Rectal smooth muscle tissue (tissue), 1 donor: ENCODE data around the gene ZNF561.
"Not testable (repeated sequence)": the region's sequence is repeated elsewhere in the genome, so short reads cannot be mapped to it uniquely, and the experiment has no call there.

ENCODE experiments used
- H3K27ac ChIP-seq: one replicate; pipeline ENCODE4 v1.7.0; 2013; ENCODE audit warnings: low read depth, low read length, inconsistent platforms
- H3K27me3 ChIP-seq: one replicate; pipeline ENCODE4 v1.7.0; 2013; ENCODE audit warnings: low read length; ENCODE audit not compliant: control insufficient read depth, insufficient read depth
- H3K36me3 ChIP-seq: one replicate; pipeline ENCODE4 v1.7.0; 2013; ENCODE audit warnings: low read length; ENCODE audit not compliant: control insufficient read depth, insufficient read depth
- H3K4me1 ChIP-seq: one replicate; pipeline ENCODE4 v1.7.0; 2013; ENCODE audit warnings: low read length; ENCODE audit not compliant: control insufficient read depth, insufficient read depth
- H3K4me3 ChIP-seq: one replicate; pipeline ENCODE4 v1.7.0; 2013; ENCODE audit warnings: low read length
- H3K9ac ChIP-seq: one replicate; pipeline ENCODE4 v1.7.0; 2013; ENCODE audit warnings: low read length

ZNF561 gene

DNA sequence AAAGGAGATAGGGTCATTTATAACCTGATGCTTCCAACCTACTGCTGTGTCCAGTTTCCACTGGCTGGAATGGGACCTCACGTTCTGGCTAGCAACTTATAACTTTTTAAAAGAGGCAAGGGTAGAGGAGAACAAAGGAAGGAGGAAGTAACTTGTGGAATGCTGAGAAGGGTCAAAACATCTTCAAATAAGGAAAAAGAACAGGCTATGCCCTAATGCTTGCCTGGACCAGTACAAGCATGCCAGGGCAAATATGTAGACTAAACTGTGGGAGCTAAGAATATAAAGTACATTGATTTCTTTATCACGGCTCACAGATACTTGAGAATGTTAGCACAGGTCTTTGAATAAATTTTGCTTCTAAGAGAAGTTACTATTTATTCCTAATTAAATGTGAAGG, 1.5 kb upstream of the ZNF561 start:
- peak overlapping the region; percentile 34 for H3K27ac ChIP-seq

DNA sequence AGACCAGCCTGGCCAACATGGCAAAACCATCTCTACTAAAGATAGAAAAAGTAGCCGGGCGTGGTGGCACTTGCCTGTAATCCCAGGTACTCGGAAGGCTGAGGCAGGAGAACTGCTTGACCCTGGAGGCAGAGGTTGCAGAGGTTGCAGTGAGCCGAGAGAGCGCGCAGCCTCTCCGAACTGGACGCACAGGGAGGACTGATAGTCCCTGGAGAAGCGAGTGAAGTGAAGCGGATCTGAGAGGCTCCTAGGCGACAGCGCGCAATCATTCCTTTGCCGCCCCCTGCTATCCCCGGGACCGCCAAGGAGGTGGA, 233 bp downstream of the ZNF561 start:
- peak overlapping the region; percentile 91 for H3K27ac ChIP-seq
- H3K27me3 ChIP-seq = no peaks in the 10 kb centered on the region
- H3K4me3 ChIP-seq = peak overlapping the region; percentile 91
- peaks cover 9% of the 10 kb centered on the region for H3K4me1 ChIP-seq
- H3K9ac ChIP-seq = peak overlapping the region; percentile 92
- H3K36me3 ChIP-seq = peaks cover 21% of the 10 kb centered on the region

More for the DNA sequence above, 1.5 kb upstream of the ZNF561 start:
- Histone ChIP-seq H3K4me1 (peaks cover 9% of the 10 kb centered on the region), H3K36me3 (peaks cover 12% of the 10 kb centered on the region), H3K4me3 (peak overlapping the region; percentile 22), H3K27me3 (no peaks in the 10 kb centered on the region), H3K9ac (no peak overlapping the region)

DNA sequence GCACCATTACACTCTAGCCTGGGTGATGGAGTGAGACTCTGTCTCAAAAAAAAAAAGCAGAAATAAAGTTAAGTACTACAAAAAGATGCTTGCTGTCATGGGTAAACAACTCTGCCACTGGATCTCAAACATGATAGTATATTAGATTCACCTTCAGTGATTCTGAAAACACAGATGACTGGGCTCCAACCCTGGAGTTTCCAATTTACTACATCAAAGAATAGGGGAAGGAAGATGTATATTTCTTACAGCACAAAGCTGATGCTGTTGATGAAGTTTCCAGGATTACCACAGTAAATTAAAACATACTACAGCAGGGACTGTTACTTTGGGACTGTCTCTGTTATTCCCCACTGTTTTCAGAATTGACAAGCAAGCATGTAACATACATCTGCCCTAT, 5.2 kb downstream of the ZNF561 start:
- Histone ChIP-seq H3K27ac (no peak overlapping the region), H3K4me1 (peaks cover 6% of the 10 kb centered on the region), H3K9ac (no peak overlapping the region), H3K4me3 (no peak overlapping the region), H3K36me3 (peaks cover 57% of the 10 kb centered on the region), H3K27me3 (no peaks in the 10 kb centered on the region)

DNA sequence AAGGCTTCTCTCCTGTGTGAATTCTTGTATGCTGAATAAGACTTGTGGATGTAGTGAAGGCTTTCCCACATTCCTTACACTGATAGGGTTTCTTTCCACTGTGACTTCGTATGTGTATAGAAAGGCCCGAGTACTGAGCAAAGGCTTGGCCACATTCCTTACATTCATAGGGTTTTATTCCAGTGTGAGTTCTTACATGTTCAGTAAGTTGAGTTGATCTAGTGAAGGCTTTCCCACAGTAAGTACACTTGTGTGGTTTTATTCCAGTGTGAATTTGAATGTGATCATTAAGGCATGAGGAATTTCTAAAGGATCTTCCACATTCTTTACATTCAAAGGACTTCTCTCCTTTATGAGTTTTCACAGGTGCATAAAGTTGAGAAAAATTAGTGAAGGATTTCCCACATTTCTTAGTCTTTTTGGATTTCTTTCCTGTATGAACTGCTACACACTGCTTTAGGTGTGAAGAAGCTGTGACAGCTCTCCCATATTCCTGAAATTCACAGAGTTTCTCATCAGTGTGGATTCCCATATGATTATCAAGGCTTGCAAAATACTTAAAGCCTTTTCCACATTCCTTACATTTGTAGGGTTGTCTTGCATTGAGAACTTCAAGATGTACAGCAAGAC, 10.4 kb downstream of the ZNF561 start:
- H3K27ac ChIP-seq = no peak overlapping the region
- H3K4me1 ChIP-seq = no peaks in the 10 kb centered on the region
- H3K4me3 ChIP-seq = no peak overlapping the region
- H3K9ac ChIP-seq = no peak overlapping the region
- H3K36me3 ChIP-seq = peaks cover 47% of the 10 kb centered on the region
- H3K27me3 ChIP-seq = no peaks in the 10 kb centered on the region

DNA sequence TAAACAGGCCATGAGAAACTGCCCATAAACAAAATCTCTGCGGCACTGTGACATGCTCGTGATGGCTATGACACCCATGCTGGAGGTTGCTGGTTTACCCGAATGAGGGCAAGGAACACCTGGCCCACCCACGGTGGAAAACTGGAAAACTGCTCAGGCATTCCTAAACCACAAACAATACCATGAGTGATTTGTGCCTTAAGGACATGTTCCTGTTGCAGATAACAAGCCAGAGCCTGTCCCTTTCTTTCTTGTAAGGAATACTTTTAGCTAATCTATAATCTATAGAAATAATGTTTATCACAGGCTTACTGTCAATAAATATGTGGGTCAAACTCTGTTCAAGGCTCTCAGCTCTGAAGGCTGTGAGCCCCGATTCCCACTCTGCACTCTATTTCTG, 12.1 kb downstream of the ZNF561 start:
- Histone ChIP-seq H3K27ac (no peak overlapping the region), H3K4me1 (no peaks in the 10 kb centered on the region), H3K4me3 (no peak overlapping the region), H3K36me3 (peaks cover 37% of the 10 kb centered on the region), H3K27me3 (no peaks in the 10 kb centered on the region), H3K9ac (no peak overlapping the region)

DNA sequence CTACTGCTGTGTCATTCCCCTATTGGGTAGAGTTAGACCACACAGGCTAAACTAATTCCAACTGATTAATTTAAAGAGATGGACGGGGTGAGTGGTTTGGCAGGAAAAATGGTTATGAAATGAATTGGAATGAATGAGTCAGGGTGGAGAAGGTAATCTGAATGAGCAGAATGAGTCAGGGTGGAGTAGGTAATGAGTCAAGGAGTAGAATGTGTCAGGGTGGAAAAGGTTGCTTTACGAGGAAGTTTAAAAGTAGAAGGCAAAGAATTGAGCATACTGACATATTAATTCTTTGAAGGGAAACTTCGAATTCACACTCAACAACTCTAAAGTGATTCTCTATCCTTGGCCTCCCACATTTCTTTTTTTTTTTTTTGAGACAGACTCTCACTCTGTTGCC, 24.0 kb downstream of the ZNF561 start:
- no peaks in the 10 kb centered on the region for H3K36me3 ChIP-seq
- no peak overlapping the region for H3K9ac ChIP-seq
- H3K4me1 ChIP-seq = no peaks in the 10 kb centered on the region
- no peaks in the 10 kb centered on the region for H3K27me3 ChIP-seq
- no peak overlapping the region for H3K4me3 ChIP-seq
- no peak overlapping the region for H3K27ac ChIP-seq

DNA sequence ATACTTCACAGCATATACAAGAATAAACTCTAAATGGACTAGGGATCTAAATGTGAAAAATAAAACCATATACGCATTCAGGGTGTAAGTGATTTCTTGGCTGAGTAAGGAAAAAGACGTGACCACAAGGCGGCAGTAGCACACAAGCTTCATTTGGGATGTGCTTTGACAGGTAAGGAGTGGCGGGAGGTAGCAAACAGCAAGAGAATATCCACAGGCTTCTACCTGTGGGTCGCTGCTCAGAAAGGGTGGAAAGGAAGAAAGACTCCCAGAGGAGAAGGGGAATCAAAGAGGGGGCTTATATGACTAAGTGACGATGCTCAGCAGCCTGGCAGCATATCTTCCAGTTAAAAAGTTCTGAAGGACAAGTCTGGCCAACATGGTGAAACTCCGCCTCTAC, 34.3 kb downstream of the ZNF561 start:
- Histone ChIP-seq H3K36me3 (no peaks in the 10 kb centered on the region), H3K4me3 (no peak overlapping the region), H3K9ac (no peak overlapping the region), H3K4me1 (no peaks in the 10 kb centered on the region), H3K27ac (no peak overlapping the region), H3K27me3 (no peaks in the 10 kb centered on the region)

DNA sequence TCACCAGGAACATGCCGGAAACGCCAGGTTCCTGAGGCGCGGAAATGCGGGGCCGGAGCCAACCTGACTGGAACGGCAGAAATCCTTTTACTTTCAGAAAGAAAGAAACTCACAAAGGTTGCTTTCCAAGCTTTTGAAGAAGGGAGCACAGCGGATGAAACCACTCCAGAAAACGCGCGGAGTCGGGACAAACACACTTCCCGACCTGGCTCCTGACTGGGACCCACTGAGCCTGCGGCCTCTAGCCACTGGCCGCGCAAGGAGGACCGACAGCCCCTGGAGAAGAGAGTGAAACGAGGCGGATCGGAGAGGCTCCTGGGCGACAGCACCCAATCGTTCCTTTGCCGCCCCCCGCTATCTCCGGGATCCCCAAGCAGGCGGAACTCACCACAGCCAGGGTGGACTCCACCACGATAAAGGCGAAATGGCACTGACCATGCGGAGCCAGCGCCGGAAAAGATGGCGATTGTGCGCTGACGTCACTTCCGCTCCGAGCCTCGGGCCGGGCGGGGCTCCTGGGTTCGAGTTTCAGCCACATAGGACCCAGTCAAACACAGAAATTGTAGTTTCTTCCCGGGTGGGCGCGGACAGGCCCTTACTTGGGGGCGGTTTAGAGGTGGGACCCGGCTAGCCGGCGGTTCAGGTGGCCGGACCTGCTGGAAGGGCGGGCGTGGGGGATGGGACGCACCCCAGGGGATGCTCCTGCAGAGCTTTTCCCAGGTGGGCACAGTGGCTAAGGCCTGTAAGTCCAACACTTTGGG, 36.8 kb downstream of the ZNF561 start, which contains the start of gene ZNF121:
Gene ZNF121, minus strand, starts transcription at position 432 of the 761 bp plus-strand sequence. CDS start 16,407 bp downstream, outside the sequence.
- Histone ChIP-seq H3K27me3 (no peaks in the 10 kb centered on the region), H3K36me3 (no peaks in the 10 kb centered on the region), H3K4me3 (peak within 1 kb of the TSS; percentile 86), H3K27ac (peak within 1 kb of the TSS; percentile 80), H3K9ac (peak within 1 kb of the TSS; percentile 74), H3K4me1 (no peaks in the 10 kb centered on the region)

DNA sequence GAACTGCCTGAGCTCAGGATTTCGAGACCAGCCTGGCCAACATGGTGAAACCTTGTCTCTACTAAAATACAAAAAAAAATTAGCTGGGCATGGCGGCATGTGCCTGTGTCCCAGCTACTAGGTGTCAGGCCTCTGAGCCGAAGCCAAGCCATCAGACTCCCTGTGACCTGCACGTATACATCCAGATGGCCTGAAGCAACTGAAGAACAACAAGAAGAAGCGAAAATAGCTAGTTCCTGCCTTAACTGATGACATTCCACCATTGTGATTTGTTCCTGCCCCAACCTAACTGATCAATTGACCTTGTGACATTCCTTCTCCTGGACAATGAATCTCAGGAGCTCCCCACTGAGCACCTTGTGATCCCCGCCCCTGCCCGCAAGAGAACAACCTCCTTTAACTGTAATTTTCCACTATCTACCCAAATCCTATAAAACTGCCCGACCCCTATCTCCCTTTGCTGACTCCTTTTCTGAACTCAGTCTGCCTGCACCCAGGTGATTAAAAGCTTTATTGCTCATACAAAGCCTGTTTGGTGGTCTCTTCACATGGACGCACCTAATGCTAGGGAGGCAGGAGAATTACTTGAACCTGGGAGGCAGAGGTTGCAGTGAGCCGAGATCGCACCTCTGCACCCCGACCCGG, 38.8 kb downstream of the ZNF561 start:
- not testable (repeated sequence) for H3K27me3 ChIP-seq, H3K4me3 ChIP-seq, H3K9ac ChIP-seq, H3K36me3 ChIP-seq, H3K4me1 ChIP-seq, H3K27ac ChIP-seq

DNA sequence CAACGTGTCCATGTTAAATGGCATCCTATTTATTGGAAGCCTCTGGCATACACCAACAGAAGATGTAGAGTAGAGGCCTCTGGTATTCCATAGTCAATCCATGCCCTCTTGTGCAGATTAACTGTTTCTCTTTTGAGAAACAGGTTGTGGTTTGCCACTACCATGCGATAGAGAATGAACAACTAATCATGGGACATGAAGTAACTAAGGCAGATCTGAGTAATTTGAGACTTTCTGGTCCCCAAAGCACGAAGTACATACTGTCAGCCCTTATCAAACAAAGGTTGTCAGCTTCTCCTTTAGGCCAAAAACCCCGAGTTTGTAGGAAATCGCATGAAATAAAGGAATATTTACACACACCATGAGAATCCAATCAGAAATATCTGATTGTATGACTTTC, 40.3 kb downstream of the ZNF561 start:
- H3K27ac ChIP-seq = no peak overlapping the region

DNA sequence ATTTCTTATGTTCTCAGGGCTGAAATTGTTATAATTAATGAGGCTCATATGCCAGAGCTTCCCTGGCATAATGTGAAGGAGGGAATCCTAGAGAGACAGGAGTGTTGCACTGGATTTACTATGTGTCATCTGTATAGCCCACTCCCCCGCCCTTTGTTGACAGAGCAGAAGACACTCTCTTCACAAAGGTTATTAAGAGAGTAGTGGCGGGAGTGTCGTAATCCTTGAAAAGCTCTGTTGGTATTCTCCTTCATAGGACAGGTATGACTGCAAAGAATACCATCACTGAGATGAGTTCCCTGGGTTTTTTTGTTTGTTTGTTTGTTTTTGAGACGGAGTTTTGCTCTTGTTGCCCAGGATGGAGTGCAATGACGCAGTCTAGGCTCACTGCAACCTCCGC, 50.8 kb downstream of the ZNF561 start:
- no peaks in the 10 kb centered on the region for H3K27me3 ChIP-seq
- no peak overlapping the region for H3K27ac ChIP-seq
- H3K4me3 ChIP-seq = no peak overlapping the region
- no peak overlapping the region for H3K9ac ChIP-seq
- H3K4me1 ChIP-seq = no peaks in the 10 kb centered on the region
- peaks cover 26% of the 10 kb centered on the region for H3K36me3 ChIP-seq

More for the DNA sequence above, 40.3 kb downstream of the ZNF561 start:
- no peaks in the 10 kb centered on the region for H3K27me3 ChIP-seq
- H3K4me1 ChIP-seq = no peaks in the 10 kb centered on the region
- no peak overlapping the region for H3K9ac ChIP-seq
- H3K4me3 ChIP-seq = no peak overlapping the region
- no peaks in the 10 kb centered on the region for H3K36me3 ChIP-seq

DNA sequence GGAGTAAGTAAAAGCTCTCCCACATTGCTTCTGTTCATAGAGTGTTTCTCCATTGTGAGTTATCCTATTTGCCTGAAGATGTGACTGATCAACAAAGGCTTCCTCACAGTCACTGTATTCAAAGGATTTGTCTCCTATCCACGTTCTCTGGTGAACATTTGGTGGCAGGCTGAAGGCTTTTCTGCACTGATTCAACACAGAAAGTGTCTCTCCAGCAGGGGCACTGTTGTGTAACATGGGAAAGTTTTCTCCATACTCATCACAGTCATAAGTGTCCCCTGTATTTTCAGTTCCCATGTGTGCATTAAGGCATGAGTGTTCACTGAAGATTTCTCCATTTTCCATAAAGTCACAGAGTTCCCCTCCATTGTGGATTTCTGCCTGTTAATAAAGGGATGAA, 54.3 kb downstream of the ZNF561 start:
- Histone ChIP-seq H3K27me3 (no peaks in the 10 kb centered on the region), H3K36me3 (peaks cover 40% of the 10 kb centered on the region), H3K27ac (no peak overlapping the region), H3K4me1 (no peaks in the 10 kb centered on the region), H3K4me3 (no peak overlapping the region), H3K9ac (no peak overlapping the region)
